Mucosa of gallbladder (tissue), 1 donor: Measurements from ENCODE around the gene GALNT14. TPM values are rescaled to one million over a fixed set of nuclear protein-coding genes. Genes with fewer than 3 reads are reported as not detected.

Experiments
- DNase-seq: peaks from one replicate; pipeline ENCODE4 v3.0.0-alpha.2; 2020; ENCODE audit warnings: low spot score
- total RNA-seq: library from RNA; stranded (reverse); gene quantifications from one replicate; pipeline ENCODE4 v1.2.1, GENCODE V29; 2021
- donor health status: DM: no; HTN: no; CAD: no.

Gene GALNT14
- total RNA-seq, 1 donor from 2014 or later = 7.6 TPM

- DNase-seq = no peak
Observed at GRCh38 chr2:31014516-31014915, 123.7 kb downstream of the GALNT14 start.

GRCh38 chr2:31013301-31013700 is 124.9 kb downstream of the GALNT14 start:
- no peak for DNase-seq

GRCh38 chr2:31012406-31012805 is 125.8 kb downstream of the GALNT14 start:
- DNase-seq = no peak

- no peak for DNase-seq
Observed at GRCh38 chr2:31011587-31011986, 126.7 kb downstream of the GALNT14 start.

GRCh38 chr2:31008561-31009114 is 129.6 kb downstream of the GALNT14 start:
- DNase-seq = no peak

GRCh38 chr2:31004257-31004656 is 134.0 kb downstream of the GALNT14 start:
- DNase-seq = no peak

- no peak for DNase-seq
Observed at GRCh38 chr2:31003749-31004148, 134.5 kb downstream of the GALNT14 start.

GRCh38 chr2:31002537-31003150 is 135.6 kb downstream of the GALNT14 start:
- no peak for DNase-seq

- DNase-seq = no peak
Observed at GRCh38 chr2:31000970-31001369, 137.3 kb downstream of the GALNT14 start.

GRCh38 chr2:30998672-30999071 is 139.6 kb downstream of the GALNT14 start:
- DNase-seq = no peak

GRCh38 chr2:30997979-30998378 is 140.3 kb downstream of the GALNT14 start:
- no peak for DNase-seq

GRCh38 chr2:30994227-30995056 is 143.8 kb downstream of the GALNT14 start:
- DNase-seq = no peak

GRCh38 chr2:30992781-30993180 is 145.5 kb downstream of the GALNT14 start:
- no peak for DNase-seq

GRCh38 chr2:30990671-30991070 is 147.6 kb downstream of the GALNT14 start:
- no peak for DNase-seq

GRCh38 chr2:30990176-30990575 is 148.1 kb downstream of the GALNT14 start:
- DNase-seq = no peak

- DNase-seq = no peak
Observed at GRCh38 chr2:30989746-30990145, 148.5 kb downstream of the GALNT14 start.

GRCh38 chr2:30987566-30987965 is 150.7 kb downstream of the GALNT14 start:
- DNase-seq = no peak

GRCh38 chr2:30986231-30986580 is 152.0 kb downstream of the GALNT14 start:
- no peak for DNase-seq

GRCh38 chr2:30985493-30986230 is 152.6 kb downstream of the GALNT14 start:
- no peak for DNase-seq

GRCh38 chr2:30984148-30984547 is 154.1 kb downstream of the GALNT14 start:
- DNase-seq = no peak

GRCh38 chr2:30981510-30981909 is 156.7 kb downstream of the GALNT14 start:
- no peak for DNase-seq

GRCh38 chr2:30981096-30981495 is 157.1 kb downstream of the GALNT14 start:
- DNase-seq = no peak
